ENCODE data around the gene KIF1B.

KIF1B gene

GRCh38 chr1:10387677-10388386 is 177.5 kb downstream of the KIF1B start:
- peak overlapping the region; percentile 81 for H3K9ac ChIP-seq (ENCODE audit: insufficient read length)
- peak overlapping the region; percentile 77 for H3K4me3 ChIP-seq
- TF ChIP-seq EZH2 (IDR thresholded peaks at IDR 0.05), result no peak
- peak; percentile 47; the same call in 1 of the 2 replicates for TF ChIP-seq POLR2AphosphoS5 (IDR thresholded peaks at IDR 0.05; ENCODE audit: borderline replicate concordance, low read depth, low read length)
- no peaks in the 10 kb centered on the region for H3K9me3 ChIP-seq (ENCODE audit: low read depth, low read length)
- DNase-seq (ENCODE audit: low read depth, low spot score), result peak; percentile 85
- no peaks in the 10 kb centered on the region for H3K36me3 ChIP-seq (ENCODE audit: insufficient read depth, low read length)
- peak overlapping the region; percentile 99 for H3K27ac ChIP-seq

GRCh38 chr1:10388387-10388715 is 178.0 kb downstream of the KIF1B start:
- H3K27ac ChIP-seq, result peak overlapping the region; percentile 99
- peak overlapping the region; percentile 77 for H3K4me3 ChIP-seq
- peak overlapping the region; percentile 58 for H3K9ac ChIP-seq (ENCODE audit: insufficient read length)

GRCh38 chr1:10389271-10389973 is 179.1 kb downstream of the KIF1B start:
- TF ChIP-seq FOXP2 (optimal IDR thresholded peaks at IDR 0.05; ENCODE audit: control extremely low read depth, extremely low read length, insufficient read depth), result no peak
- no peak for TF ChIP-seq POLR2AphosphoS5 (IDR thresholded peaks at IDR 0.05; ENCODE audit: borderline replicate concordance, low read depth, low read length)
- TF ChIP-seq EZH2 (IDR thresholded peaks at IDR 0.05), result no peak
- DNase-seq (ENCODE audit: low read depth, low spot score), result no peak
- no peak overlapping the region for H3K4me3 ChIP-seq
- H3K9ac ChIP-seq (ENCODE audit: insufficient read length), result no peak overlapping the region
- H3K9me3 ChIP-seq (ENCODE audit: low read depth, low read length), result no peaks in the 10 kb centered on the region
- no peaks in the 10 kb centered on the region for H3K36me3 ChIP-seq (ENCODE audit: insufficient read depth, low read length)
- peak overlapping the region; percentile 46 for H3K27ac ChIP-seq

More at GRCh38 chr1:10388387-10388715, 178.0 kb downstream of the KIF1B start:
- no peaks in the 10 kb centered on the region for H3K9me3 ChIP-seq (ENCODE audit: low read depth, low read length)
- TF ChIP-seq EZH2 (IDR thresholded peaks at IDR 0.05), result no peak
- TF ChIP-seq POLR2AphosphoS5 (IDR thresholded peaks at IDR 0.05; ENCODE audit: borderline replicate concordance, low read depth, low read length), result no peak
- no peak for TF ChIP-seq FOXP2 (optimal IDR thresholded peaks at IDR 0.05; ENCODE audit: control extremely low read depth, extremely low read length, insufficient read depth)
- H3K36me3 ChIP-seq (ENCODE audit: insufficient read depth, low read length), result no peaks in the 10 kb centered on the region
- DNase-seq (ENCODE audit: low read depth, low spot score), result no peak

- Histone ChIP-seq H3K9me3 (ENCODE audit: low read depth, low read length) (no peaks in the 10 kb centered on the region), H3K9ac (ENCODE audit: insufficient read length) (no peak overlapping the region), H3K4me3 (no peak overlapping the region), H3K27ac (no peak overlapping the region), H3K36me3 (ENCODE audit: insufficient read depth, low read length) (peaks cover 13% of the 10 kb centered on the region)
- no peak for TF ChIP-seq FOXP2 (optimal IDR thresholded peaks at IDR 0.05; ENCODE audit: control extremely low read depth, extremely low read length, insufficient read depth)
- TF ChIP-seq POLR2AphosphoS5 (IDR thresholded peaks at IDR 0.05; ENCODE audit: borderline replicate concordance, low read depth, low read length), result no peak
- no peak for TF ChIP-seq EZH2 (IDR thresholded peaks at IDR 0.05)
- DNase-seq (ENCODE audit: low read depth, low spot score), result no peak
These were observed 186.5 kb downstream of the KIF1B start for GRCh38 chr1:10396870-10397269.

GRCh38 chr1:10398278-10398733 is 187.9 kb downstream of the KIF1B start:
- TF ChIP-seq POLR2AphosphoS5 (IDR thresholded peaks at IDR 0.05; ENCODE audit: borderline replicate concordance, low read depth, low read length), result no peak
- peak; percentile 17 for TF ChIP-seq FOXP2 (optimal IDR thresholded peaks at IDR 0.05; ENCODE audit: control extremely low read depth, extremely low read length, insufficient read depth)
- no peak for TF ChIP-seq EZH2 (IDR thresholded peaks at IDR 0.05)
- Histone ChIP-seq H3K36me3 (ENCODE audit: insufficient read depth, low read length) (peaks cover 27% of the 10 kb centered on the region), H3K9me3 (ENCODE audit: low read depth, low read length) (no peaks in the 10 kb centered on the region), H3K27ac (no peak overlapping the region), H3K9ac (ENCODE audit: insufficient read length) (peak overlapping the region; percentile 72), H3K4me3 (peak overlapping the region; percentile 93)
- DNase-seq (ENCODE audit: low read depth, low spot score), result no peak

- H3K27ac ChIP-seq, result 0 out of 2 replicates have a peak within 1 kb of the TSS, but pooled peaks have one; percentile 57
- peak within 1 kb of the TSS; percentile 81 for H3K9ac ChIP-seq (ENCODE audit: insufficient read length)
- peaks cover 33% of the 10 kb centered on the region for H3K36me3 ChIP-seq (ENCODE audit: insufficient read depth, low read length)
- DNase-seq (ENCODE audit: low read depth, low spot score), result peak; percentile 75
- TF ChIP-seq POLR2AphosphoS5 (IDR thresholded peaks at IDR 0.05; ENCODE audit: borderline replicate concordance, low read depth, low read length) (peak; percentile 96), FOXP2 (optimal IDR thresholded peaks at IDR 0.05; ENCODE audit: control extremely low read depth, extremely low read length, insufficient read depth) (peak; percentile 3), EZH2 (IDR thresholded peaks at IDR 0.05) (no peak)
- peak within 1 kb of the TSS; percentile 93 for H3K4me3 ChIP-seq
- no peaks in the 10 kb centered on the region for H3K9me3 ChIP-seq (ENCODE audit: low read depth, low read length)
These were observed 188.5 kb downstream of the KIF1B start, which contains the start of gene PGD for GRCh38 chr1:10398734-10399443. PGD (plus strand) TSS chr1:10399064; CDS start chr1:10399118, 54 bp downstream.

- Histone ChIP-seq H3K4me3 (peak overlapping the region; percentile 93), H3K27ac (no peak overlapping the region), H3K9ac (ENCODE audit: insufficient read length) (peak overlapping the region; percentile 81), H3K9me3 (ENCODE audit: low read depth, low read length) (no peaks in the 10 kb centered on the region), H3K36me3 (ENCODE audit: insufficient read depth, low read length) (peaks cover 39% of the 10 kb centered on the region)
- TF ChIP-seq FOXP2 (optimal IDR thresholded peaks at IDR 0.05; ENCODE audit: control extremely low read depth, extremely low read length, insufficient read depth) (no peak), POLR2AphosphoS5 (IDR thresholded peaks at IDR 0.05; ENCODE audit: borderline replicate concordance, low read depth, low read length) (no peak), EZH2 (IDR thresholded peaks at IDR 0.05) (no peak)
- no peak for DNase-seq (ENCODE audit: low read depth, low spot score)
These were observed 189.1 kb downstream of the KIF1B start for GRCh38 chr1:10399444-10399941.

GRCh38 chr1:10400013-10400412 is 189.6 kb downstream of the KIF1B start:
- H3K27ac ChIP-seq, result no peak overlapping the region
- peak overlapping the region; percentile 93 for H3K4me3 ChIP-seq
- H3K36me3 ChIP-seq (ENCODE audit: insufficient read depth, low read length), result peaks cover 44% of the 10 kb centered on the region
- no peak for DNase-seq (ENCODE audit: low read depth, low spot score)
- peak overlapping the region; percentile 81 for H3K9ac ChIP-seq (ENCODE audit: insufficient read length)
- TF ChIP-seq FOXP2 (optimal IDR thresholded peaks at IDR 0.05; ENCODE audit: control extremely low read depth, extremely low read length, insufficient read depth) (no peak), EZH2 (IDR thresholded peaks at IDR 0.05) (no peak)
- no peaks in the 10 kb centered on the region for H3K9me3 ChIP-seq (ENCODE audit: low read depth, low read length)
